ENCODE data around the gene DUSP8. TPM values are rescaled to one million over a fixed set of nuclear protein-coding genes. Genes with fewer than 3 reads are reported as not detected.

The DUSP8 gene
- total RNA-seq, 1 experiment from 2014 or later, result 10.2 TPM

- ChIA-PET POLR2A (no interaction called here), CTCF (interaction anchor here (1.4 kb wide), 1 partner anchor 32 kb away, joined by 5 read pairs; no protein-coding TSS in a partner anchor), RAD21 (ENCODE audit: low non-redundant PET in 1 of 2, low total read pairs in 2 of 2, uncharacterized antibody in 2 of 2, unreplicated experiment in 2 of 2) (no interaction called here)
- Histone ChIP-seq H3K27ac (ENCODE audit: low read depth, low read length) (no peak overlapping the region), H3K27me3 (ENCODE audit: insufficient read depth, low read length) (no peaks in the 10 kb centered on the region), H3K79me2 (ENCODE audit: insufficient read depth, low read length) (peaks cover 3% of the 10 kb centered on the region; the same call in 1 of the 2 replicates), H3K4me2 (ENCODE audit: low read length) (no peak overlapping the region), H3K9me3 (ENCODE audit: control insufficient read depth in 1 of 2, insufficient read depth in 1 of 2, low read depth in 1 of 2, low read length in 2 of 2) (no peaks in the 10 kb centered on the region), H3K9me2 (ENCODE audit: insufficient read depth) (no peaks in the 10 kb centered on the region), H4K20me1 (ENCODE audit: insufficient read depth) (no peaks in the 10 kb centered on the region), H3K36me3 (ENCODE audit: control insufficient read depth in 1 of 2, insufficient read depth in 2 of 2, low read length in 2 of 2) (no peaks in the 10 kb centered on the region), H3K4me3 (replicated peaks in 1 of 2; ENCODE audit: low read depth in 1 of 2, low read length in 2 of 2) (no peak overlapping the region), H3K4me1 (ENCODE audit: control insufficient read depth in 1 of 2, insufficient read depth in 2 of 2, low read length in 2 of 2) (peaks cover 4 to 15% of the 10 kb centered on the region in 2 experiments), H3K9ac (ENCODE audit: low read length) (no peak overlapping the region), H2AFZ (ENCODE audit: low read depth, low read length, poor library complexity, severe bottlenecking) (no peak overlapping the region)
- intact Hi-C loops (cut with micrococcal nuclease), result no loop called here
- no peak for TF ChIP-seq FOSL1 (IDR thresholded peaks at IDR 0.05; ENCODE audit: low read depth)
- TF ChIP-seq YY1 (IDR thresholded peaks at IDR 0.05; ENCODE audit: extremely low read depth, insufficient replicate concordance, low read depth, low read length), result no peak
- TF ChIP-seq SIN3A (IDR thresholded peaks at IDR 0.05; ENCODE audit: low read depth), result no peak
- TF ChIP-seq ATF3 (IDR thresholded peaks at IDR 0.05), result no peak
- no peak for TF ChIP-seq CBX3 (IDR thresholded peaks at IDR 0.05; ENCODE audit: low read depth)
- no peak for TF ChIP-seq POLR2A (IDR thresholded peaks at IDR 0.05; ENCODE audit: borderline replicate concordance, extremely low read depth, insufficient read depth, insufficient read length)
- no peak for TF ChIP-seq EZH2 (IDR thresholded peaks at IDR 0.05)
- no peak for TF ChIP-seq JUND (IDR thresholded peaks at IDR 0.05)
- no peak for TF ChIP-seq EGR1 (IDR thresholded peaks at IDR 0.05; ENCODE audit: low read depth)
- no peak for TF ChIP-seq REST (IDR thresholded peaks at IDR 0.05; ENCODE audit: low read depth)
- no peak for TF ChIP-seq ZFX (IDR thresholded peaks at IDR 0.05)
- TF ChIP-seq RAD21 (IDR thresholded peaks at IDR 0.05; ENCODE audit: low read depth), result no peak
- no peak for TF ChIP-seq EZH2phosphoT487 (IDR thresholded peaks at IDR 0.05; ENCODE audit: borderline replicate concordance)
- no peak for TF ChIP-seq SP1 (IDR thresholded peaks at IDR 0.05; ENCODE audit: low read depth)
- no peak for TF ChIP-seq ELF1 (IDR thresholded peaks at IDR 0.05; ENCODE audit: borderline replicate concordance, low read depth)
- no peak for TF ChIP-seq MAX (IDR thresholded peaks at IDR 0.05)
- no peak for TF ChIP-seq ZNF274 (IDR thresholded peaks at IDR 0.05; ENCODE audit: low read depth, low read length)
- no peak for TF ChIP-seq CEBPB (IDR thresholded peaks at IDR 0.05; ENCODE audit: low read depth)
- TF ChIP-seq CTCF (IDR thresholded peaks at IDR 0.05 in 2 of 3, conservative IDR thresholded peaks at IDR 0.05 in 1 of 3; ENCODE audit: borderline replicate concordance in 1 of 3, insufficient read depth in 1 of 3, low read depth in 2 of 3, low read length in 2 of 3), result no peak
- BruUV-seq (replicated peaks), result no TSS peak
- ATAC-seq, result no peak
- no peak for DNase-seq (ENCODE audit: low read depth, low spot score)
Measured at GRCh38 chr11:1542267-1542666, 29.8 kb downstream of the DUSP8 start.

Measured in HCT116 (cell line).